Heart left ventricle (tissue), 16 donors: ENCODE measurements around the gene MAP6D1. TPM values are rescaled to one million over a fixed set of nuclear protein-coding genes. Genes with fewer than 3 reads are reported as not detected.

Experiments
- ATAC-seq, 4 donors: fragments of 200-7000 bp; cut with Tn5 transposase; one replicate each; pipeline ENCODE4 v1.9.1; 2020 to 2022; ENCODE audit warnings: moderate library complexity in 4 of 4, mild to moderate bottlenecking in 3 of 4, moderate number of reproducible peaks in 1 of 4
- DNase-seq, 5 donors: peaks; one replicate each; pipeline ENCODE4 v3.0.0-alpha.2; 2020
- H3K27ac ChIP-seq, 12 donors: fragments of 200-600 bp; sonication (generic) in 4 of 12; one replicate each; pipeline versions ENCODE4 v1.5.0 to v1.8.0; 2016 to 2022; ENCODE audit warnings: mild to moderate bottlenecking in 2 of 12
- H3K27me3 ChIP-seq, 9 donors: fragments of 200-600 bp; sonication (generic) in 2 of 9; one replicate each; pipeline versions ENCODE4 v1.5.1 to v1.8.0; 2016 to 2022; ENCODE audit warnings: mild to moderate bottlenecking in 3 of 9
- H3K36me3 ChIP-seq, 9 donors: fragments of 200-600 bp; sonication (generic) in 2 of 9; one replicate each; pipeline versions ENCODE4 v1.5.0 to v1.8.0; 2018 to 2022; ENCODE audit warnings: mild to moderate bottlenecking in 2 of 9
- H3K4me1 ChIP-seq, 12 donors: fragments of 200-600 bp; sonication (generic) in 4 of 12; one replicate each; pipeline versions ENCODE4 v1.5.0 to v1.8.0; 2016 to 2022; ENCODE audit warnings: mild to moderate bottlenecking in 3 of 12
- H3K4me3 ChIP-seq, 12 donors: fragments of 200-600 bp; sonication (generic) in 4 of 12; one replicate each; pipeline versions ENCODE4 v1.5.0 to v1.8.0; 2017 to 2022; ENCODE audit warnings: mild to moderate bottlenecking in 9 of 12, moderate library complexity in 4 of 12
- H3K9me3 ChIP-seq, 12 donors: fragments of 200-600 bp; sonication (generic) in 4 of 12; one replicate each; pipeline versions ENCODE4 v1.5.0 to v1.8.0; 2016 to 2022; ENCODE audit warnings: mild to moderate bottlenecking in 1 of 12
- CTCF ChIP-seq, 12 donors: fragments of 200-600 bp; sonication (generic) in 4 of 12; IDR thresholded peaks; one replicate each; pipeline versions ENCODE4 v1.5.0 to v1.8.0; 2018 to 2022; ENCODE audit warnings: antibody characterized with exemption in 12 of 12, mild to moderate bottlenecking in 5 of 12
- POLR2A ChIP-seq, 2 donors: fragments of 450-650 bp; IDR thresholded peaks; one replicate each; pipeline ENCODE4 v1.6.1; 2017; ENCODE audit warnings: antibody characterized with exemption in 2 of 2, mild to moderate bottlenecking in 2 of 2, moderate library complexity in 2 of 2
- WGBS, 4 donors: extraction: QIAGEN DNeasy Blood & Tissue Kit in 2 of 4; methylation state at CpG; one replicate each; pipeline versions ENCODE4 v1.1.5 to v1.1.7; 2013 to 2018; 5-methylcytosine and 5-hydroxymethylcytosine counted together
- intact Hi-C, 10 donors: fragments of 100-400 bp; cut with DNase I; formaldehyde crosslinking; loops; one replicate each; pipeline versions ENCODE4 v1.11.1 to v1.14.2; 2022
- polyA plus RNA-seq, 2 donors: library from polyadenylated mRNA; stranded (reverse); fragments of 200-250 nt; gene quantifications; one replicate each; pipeline ENCODE4 v1.2.3, GENCODE V29; 2013
- total RNA-seq, 9 donors: library from RNA; depleted of rRNA in 2 of 9; stranded (reverse); fragments of >200 nt in 2 of 9; fragmentation: NEBNext Ultra II Directional in 3 of 9; extraction: Animal tissue kit (Norgen Biotek cat#: 25700) in 3 of 9; gene quantifications; one replicate each; pipeline versions ENCODE4 v1.1.0 to v1.2.4, GENCODE V29; 2016 to 2023
- donor health status: ischemic (EF 13 %, LVEDD 7.1; RV severe dilation, severe dysfunction).
- donor health status: healthy with polysubstance abuse.
- donor health status: DM: no; HTN: yes; CAD: no.
- donor health status: DM: no; HTN: no; CAD: no.
- donor health status: ischemic (EF 25% LVEDD 6.9; RV normal size, moderate dysfunction).
- donor health status: ischemic (EF 25% LVEDD 5.7; RV mildly dilated, moderate dysfunction).
- donor health status: healthy.
- donor health status: DM: yes; HTN: yes; CAD: no.
- donor health status: ischemic (EF 35%, LVEDD 5.7; RV mildly dilated, moderate dysfunction).
- donor health status: nonischemic (EF 11% LVEDD 7.7; RV severe dilation, severe dysfunction).
- donor health status: DM: yes; HTN: yes; CAD: no.
- donor health status: PGD.
- donor health status: ischemic (EF 29% LVEDD 5.4; RV normal size, mild dysfunction).
- donor health status: nonischemic (EF 23%, LVEDD 6.1; RV moderate dilation, normal function).

Gene MAP6D1
- total and polyA plus RNA-seq, 11 donors = 0.46 to 6.6 (median 2.1) TPM; not detected in 1

- ATAC-seq (no peak), DNase-seq (no peak)
- no peak overlapping the region for H3K27ac ChIP-seq
- H3K36me3 ChIP-seq = peaks cover 3 to 100% (median 89%) of the 10 kb centered on the region in 9 donors
- H3K4me3 ChIP-seq = no peak overlapping the region
- H3K4me1 ChIP-seq = no peaks in the 10 kb centered on the region
- no peaks in the 10 kb centered on the region for H3K27me3 ChIP-seq
- intact Hi-C loops = no loop called here
- TF ChIP-seq CTCF (IDR thresholded peaks at IDR 0.05) (no peak), POLR2A (IDR thresholded peaks at IDR 0.05) (no peak)
- H3K9me3 ChIP-seq = no peaks in the 10 kb centered on the region
- WGBS, 4 donors = 94 to 96% (median 95%) methylated on average over 11 of the region's 11 CpGs
Observed at GRCh38 chr3:183808355-183808754, 17.0 kb downstream of the MAP6D1 start.

- no peak for ATAC-seq
- no peaks in the 10 kb centered on the region for H3K9me3 ChIP-seq
- TF ChIP-seq CTCF (IDR thresholded peaks at IDR 0.05) (no peak), POLR2A (IDR thresholded peaks at IDR 0.05) (no peak)
- intact Hi-C loops = no loop called here
- no peaks in the 10 kb centered on the region for H3K4me1 ChIP-seq
- H3K4me3 ChIP-seq = no peak overlapping the region
- DNase-seq = no peak
- peaks cover 3 to 100% (median 93%) of the 10 kb centered on the region in 9 donors for H3K36me3 ChIP-seq
- H3K27me3 ChIP-seq = no peaks in the 10 kb centered on the region
- H3K27ac ChIP-seq = no peak overlapping the region
- WGBS, 4 donors = 92 to 95% (median 93%) methylated on average over 12 of the region's 12 CpGs
Observed at GRCh38 chr3:183807881-183808280, 17.5 kb downstream of the MAP6D1 start.

GRCh38 chr3:183807209-183807728 lies 18.1 kb downstream of the MAP6D1 start:
- no peak overlapping the region for H3K27ac ChIP-seq
- H3K4me3 ChIP-seq = no peak overlapping the region
- H3K27me3 ChIP-seq = no peaks in the 10 kb centered on the region
- ATAC-seq = no peak
- WGBS, 4 donors = 89 to 92% (median 90%) methylated on average over 12 of the region's 12 CpGs
- TF ChIP-seq CTCF (IDR thresholded peaks at IDR 0.05) = no peak
- TF ChIP-seq POLR2A (IDR thresholded peaks at IDR 0.05) = no peak
- peaks cover 3 to 100% (median 99%) of the 10 kb centered on the region in 9 donors for H3K36me3 ChIP-seq
- DNase-seq = no peak
- intact Hi-C loops = no loop called here
- no peaks in the 10 kb centered on the region for H3K9me3 ChIP-seq
- no peaks in the 10 kb centered on the region for H3K4me1 ChIP-seq

- peaks cover 3 to 100% (median 97%) of the 10 kb centered on the region in 9 donors for H3K36me3 ChIP-seq
Observed at GRCh38 chr3:183802989-183803388, 22.4 kb downstream of the MAP6D1 start.

GRCh38 chr3:183801601-183802000 lies 23.8 kb downstream of the MAP6D1 start:
- TF ChIP-seq CTCF (IDR thresholded peaks at IDR 0.05) = no peak
- 86 to 96% (median 93%) methylated on average over 5 of the region's 5 CpGs for WGBS, 4 donors
- intact Hi-C loops = no loop called here
- Histone ChIP-seq H3K36me3 (peaks cover 0 to 98% (median 90%) of the 10 kb centered on the region in 9 donors), H3K4me1 (peaks cover 0 to 12% (median 0%) of the 10 kb centered on the region in 12 donors), H3K9me3 (no peaks in the 10 kb centered on the region), H3K4me3 (no peak overlapping the region), H3K27ac (no peak overlapping the region), H3K27me3 (no peaks in the 10 kb centered on the region)
- no peak for ATAC-seq
- DNase-seq = no peak

More at GRCh38 chr3:183802989-183803388, 22.4 kb downstream of the MAP6D1 start:
- H3K27ac ChIP-seq = no peak overlapping the region
- DNase-seq = no peak
- ATAC-seq = peak in 3 of 4 donors; percentile 8 to 44 (median 36)
- H3K9me3 ChIP-seq = no peaks in the 10 kb centered on the region
- intact Hi-C loops = no loop called here
- H3K27me3 ChIP-seq = no peaks in the 10 kb centered on the region
- TF ChIP-seq POLR2A (IDR thresholded peaks at IDR 0.05) = no peak
- H3K4me1 ChIP-seq = peaks cover 0 to 12% (median 0%) of the 10 kb centered on the region in 12 donors
- no peak overlapping the region for H3K4me3 ChIP-seq
- WGBS, 4 donors = 66 to 75% (median 72%) methylated on average over 6 of the region's 6 CpGs
